ENCODE measurements around the gene PARP6.

GRCh38 chr15:72196409-72197040 is 75.8 kb downstream of the PARP6 start:
- TF ChIP-seq CTCF (IDR thresholded peaks at IDR 0.05; ENCODE audit: insufficient read depth, low read length, poor library complexity, severe bottlenecking) (no peak), EZH2phosphoT487 (conservative IDR thresholded peaks at IDR 0.05; ENCODE audit: low read length) (no peak)
